IPS-18c (cell line): ENCODE results near the gene MAP2K7.
"Not testable (repeated sequence)": the region's sequence is repeated elsewhere in the genome, so short reads cannot be mapped to it uniquely, and the experiment has no call there.

Experiments
- H3K4me3 ChIP-seq: 2 replicates; pipeline ENCODE4 v1.7.0; 2013; ENCODE audit warnings: low read depth, mild to moderate bottlenecking, low read length, moderate library complexity; ENCODE audit not compliant: insufficient read depth
- H3K9me3 ChIP-seq: one replicate; pipeline ENCODE4 v1.6.1; 2013; ENCODE audit warnings: mild to moderate bottlenecking, low read length, moderate library complexity; ENCODE audit not compliant: control insufficient read depth, insufficient read depth

The MAP2K7 gene

DNA sequence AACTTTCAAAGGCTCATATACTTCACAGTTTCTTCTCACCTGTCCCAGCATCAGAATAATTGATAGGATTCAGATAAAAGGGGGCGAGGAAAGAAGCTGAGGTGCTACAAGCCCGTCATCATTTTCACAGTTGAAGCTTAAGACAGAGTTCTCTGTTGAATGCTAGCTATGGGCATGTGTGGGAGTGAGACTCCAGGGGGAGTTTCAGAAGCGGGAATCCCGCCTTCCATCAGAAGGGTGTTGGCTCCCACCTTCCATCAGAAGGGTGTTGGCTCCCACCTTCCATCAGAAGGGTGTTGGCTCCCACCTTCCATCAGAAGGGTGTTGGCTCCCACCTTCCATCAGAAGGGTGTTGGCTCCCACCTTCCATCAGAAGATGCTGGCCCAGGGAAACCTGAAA, 57.4 kb downstream of the MAP2K7 start:
- H3K9me3 ChIP-seq, H3K4me3 ChIP-seq: not testable (repeated sequence)

DNA sequence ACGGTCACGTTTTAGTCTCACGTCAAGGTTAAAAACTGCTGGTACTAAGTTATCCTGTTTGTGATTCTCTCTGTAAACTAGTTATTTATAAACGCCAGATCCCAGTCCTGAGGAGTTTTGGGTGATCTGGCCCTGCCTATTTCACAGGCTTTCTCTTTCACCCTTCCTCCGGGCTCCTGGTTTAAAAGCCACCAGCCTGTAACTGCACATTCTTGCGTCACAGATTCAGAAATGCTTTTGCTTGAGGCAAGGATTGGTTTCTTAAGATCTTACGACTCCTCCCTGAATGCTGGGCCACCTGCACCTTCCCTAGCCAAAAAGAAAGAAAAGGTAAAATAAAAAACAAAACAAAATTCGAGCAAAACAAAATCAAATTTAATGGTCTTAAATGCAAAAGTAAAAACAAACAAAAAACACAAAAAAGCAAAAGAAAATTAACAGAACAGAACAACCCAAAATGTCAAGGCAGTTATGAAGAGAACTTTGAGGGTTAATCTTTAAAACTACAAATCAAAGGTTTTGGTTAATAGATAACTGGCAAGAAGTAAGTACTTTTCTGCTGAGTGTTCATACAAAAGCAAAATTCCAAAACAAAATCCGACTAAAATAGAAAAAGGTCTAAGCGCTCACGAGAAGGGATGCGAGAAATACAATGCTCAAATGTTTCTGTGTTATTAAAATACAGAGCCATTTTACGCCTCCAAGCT, 58.4 kb downstream of the MAP2K7 start:
- H3K9me3 ChIP-seq: no peaks in the 10 kb centered on the region
- H3K4me3 ChIP-seq: no peak overlapping the region

DNA sequence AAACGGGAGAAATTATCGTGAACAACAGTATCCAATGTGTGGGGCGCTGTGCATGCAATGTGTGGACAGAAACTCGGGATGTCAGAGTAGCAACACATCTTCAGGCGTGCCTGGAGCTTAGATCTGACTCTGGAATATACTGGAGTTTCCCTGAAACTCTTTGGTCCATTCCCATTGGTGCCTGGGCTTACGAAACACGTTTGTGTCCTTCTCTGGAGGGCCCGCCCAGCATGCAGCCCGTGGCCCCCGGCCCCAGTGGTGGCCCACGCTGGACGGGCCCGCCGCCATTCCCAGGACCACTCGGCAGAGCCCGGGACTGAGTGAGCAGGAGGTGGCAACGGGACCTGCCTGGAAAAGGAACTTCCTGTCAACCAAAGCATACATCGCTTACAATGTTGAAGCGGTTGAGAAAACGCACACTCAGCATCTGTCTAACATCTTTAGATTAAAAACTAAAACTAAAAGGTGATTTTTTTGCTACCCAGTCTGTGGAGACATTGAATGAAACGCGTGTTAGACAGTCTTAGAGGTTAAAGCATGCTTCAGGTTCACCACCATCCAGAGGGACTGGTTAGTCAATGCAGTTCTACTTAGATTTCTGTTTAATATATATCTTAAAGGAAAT, 59.1 kb downstream of the MAP2K7 start:
- Histone ChIP-seq H3K4me3 (no peak overlapping the region), H3K9me3 (no peaks in the 10 kb centered on the region)

DNA sequence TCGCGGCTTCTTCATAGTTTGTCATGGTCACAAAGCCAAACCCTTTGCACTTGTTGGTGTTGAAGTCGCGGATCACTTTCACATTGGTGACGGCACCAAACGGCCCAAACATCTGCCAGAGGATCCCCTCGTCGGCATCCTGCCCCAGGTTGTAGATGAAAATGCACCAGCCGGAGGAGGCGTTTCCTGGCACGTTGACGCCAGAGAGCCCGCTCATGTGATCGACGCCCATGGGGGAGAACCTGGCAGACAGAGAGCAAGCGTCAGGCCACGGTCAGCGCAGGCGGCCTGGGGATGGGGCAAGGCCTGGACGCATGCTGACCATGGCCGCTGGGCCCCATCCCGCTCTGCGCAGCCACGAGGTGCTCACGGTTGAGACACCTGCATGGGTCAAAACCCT, 59.9 kb downstream of the MAP2K7 start:
- Histone ChIP-seq H3K9me3 (no peaks in the 10 kb centered on the region), H3K4me3 (no peak overlapping the region)
